GM12864 (cell line): ENCODE results near the gene SFMBT2.

ENCODE experiments used
- DNase-seq: peaks from one replicate; pipeline ENCODE4 v3.0.0-alpha.2; 2011; ENCODE audit warnings: low read depth
- H3K4me3 ChIP-seq: 2 replicates; pipeline ENCODE4 v1.5.1; 2011; ENCODE audit warnings: mild to moderate bottlenecking, low read depth, low read length, control low read depth
- TF ChIP-seq, protein P1 (sequence below): IDR thresholded peaks from 2 replicates; pipeline ENCODE4 v1.5.1; 2011; ENCODE audit warnings: low read depth, mild to moderate bottlenecking, moderate library complexity, low read length, control low read depth, inconsistent platforms; ENCODE audit errors: missing control alignments

Gene SFMBT2

DNA sequence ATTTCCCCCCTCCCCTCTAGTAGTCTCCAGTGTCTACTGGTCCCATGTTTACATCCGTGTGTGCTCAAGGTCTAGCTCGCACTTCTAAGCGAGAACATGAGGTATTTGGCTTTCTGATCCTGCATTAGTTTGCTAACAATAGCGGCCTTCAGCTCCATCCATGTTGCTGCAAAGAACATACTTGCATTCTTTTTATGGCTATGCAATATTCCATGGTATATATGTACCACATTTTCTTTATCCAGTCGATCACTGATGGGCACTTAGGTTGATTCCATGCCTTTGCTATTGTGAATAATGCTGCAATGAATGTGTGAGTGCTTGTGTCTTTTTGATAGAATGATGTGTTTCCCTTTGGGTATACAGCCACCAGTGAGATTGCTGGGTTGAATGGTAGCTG is 160.6 kb downstream of the SFMBT2 start:
- DNase-seq: no peak
- H3K4me3 ChIP-seq: no peak overlapping the region
- TF ChIP-seq, protein P1, sequence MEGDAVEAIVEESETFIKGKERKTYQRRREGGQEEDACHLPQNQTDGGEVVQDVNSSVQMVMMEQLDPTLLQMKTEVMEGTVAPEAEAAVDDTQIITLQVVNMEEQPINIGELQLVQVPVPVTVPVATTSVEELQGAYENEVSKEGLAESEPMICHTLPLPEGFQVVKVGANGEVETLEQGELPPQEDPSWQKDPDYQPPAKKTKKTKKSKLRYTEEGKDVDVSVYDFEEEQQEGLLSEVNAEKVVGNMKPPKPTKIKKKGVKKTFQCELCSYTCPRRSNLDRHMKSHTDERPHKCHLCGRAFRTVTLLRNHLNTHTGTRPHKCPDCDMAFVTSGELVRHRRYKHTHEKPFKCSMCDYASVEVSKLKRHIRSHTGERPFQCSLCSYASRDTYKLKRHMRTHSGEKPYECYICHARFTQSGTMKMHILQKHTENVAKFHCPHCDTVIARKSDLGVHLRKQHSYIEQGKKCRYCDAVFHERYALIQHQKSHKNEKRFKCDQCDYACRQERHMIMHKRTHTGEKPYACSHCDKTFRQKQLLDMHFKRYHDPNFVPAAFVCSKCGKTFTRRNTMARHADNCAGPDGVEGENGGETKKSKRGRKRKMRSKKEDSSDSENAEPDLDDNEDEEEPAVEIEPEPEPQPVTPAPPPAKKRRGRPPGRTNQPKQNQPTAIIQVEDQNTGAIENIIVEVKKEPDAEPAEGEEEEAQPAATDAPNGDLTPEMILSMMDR: no peak

DNA sequence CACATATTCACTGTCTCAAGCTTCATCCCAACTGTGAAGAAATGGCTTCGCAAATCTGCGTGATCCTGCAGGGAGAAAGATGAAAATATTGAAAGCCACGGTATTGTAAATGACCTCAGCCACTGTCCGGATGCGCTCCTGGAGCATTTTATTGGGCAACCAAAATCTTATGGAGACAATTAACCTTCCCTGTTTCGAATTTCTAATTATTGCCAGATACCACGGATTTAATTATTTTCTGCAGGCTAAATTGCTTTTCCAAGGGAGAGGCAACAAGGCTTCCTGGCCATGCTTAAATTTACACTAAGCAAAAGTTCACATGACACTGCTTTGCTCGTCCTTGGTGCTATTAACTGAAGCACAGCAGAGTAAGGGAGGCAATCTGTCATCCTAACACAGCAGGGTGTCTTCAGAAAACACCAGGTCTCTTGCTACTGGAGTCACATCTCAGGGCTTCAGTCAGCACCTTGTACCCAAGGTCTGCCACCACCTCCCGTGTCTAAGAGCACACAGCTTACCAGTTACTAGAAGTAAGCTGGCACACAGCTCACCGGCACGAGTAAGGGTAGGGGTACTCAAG is 162.2 kb downstream of the SFMBT2 start:
- no peak for DNase-seq

DNA sequence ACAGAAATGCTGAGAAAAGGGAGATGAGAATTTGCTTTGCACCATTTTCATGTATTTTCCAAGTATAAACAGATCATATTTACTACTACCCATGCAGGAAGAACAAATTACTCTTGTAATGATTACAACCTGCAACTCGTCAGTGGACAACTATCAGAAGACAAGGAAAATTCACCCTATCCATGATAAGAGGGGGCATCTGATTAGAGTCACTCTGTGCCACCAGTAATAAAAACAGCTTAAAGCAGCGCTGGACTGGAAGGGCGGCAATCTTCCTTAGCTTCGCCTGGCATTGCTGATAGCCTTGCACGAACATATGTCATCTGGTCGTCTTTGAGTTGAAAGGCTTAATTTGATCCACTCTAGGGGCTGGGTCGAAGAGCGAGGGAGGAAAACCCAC is 162.7 kb downstream of the SFMBT2 start:
- TF ChIP-seq, protein P1: no peak
- H3K4me3 ChIP-seq: no peak overlapping the region
- DNase-seq: no peak

More for the DNA sequence above, 162.2 kb downstream of the SFMBT2 start:
- no peak overlapping the region for H3K4me3 ChIP-seq
- TF ChIP-seq, protein P1: no peak

DNA sequence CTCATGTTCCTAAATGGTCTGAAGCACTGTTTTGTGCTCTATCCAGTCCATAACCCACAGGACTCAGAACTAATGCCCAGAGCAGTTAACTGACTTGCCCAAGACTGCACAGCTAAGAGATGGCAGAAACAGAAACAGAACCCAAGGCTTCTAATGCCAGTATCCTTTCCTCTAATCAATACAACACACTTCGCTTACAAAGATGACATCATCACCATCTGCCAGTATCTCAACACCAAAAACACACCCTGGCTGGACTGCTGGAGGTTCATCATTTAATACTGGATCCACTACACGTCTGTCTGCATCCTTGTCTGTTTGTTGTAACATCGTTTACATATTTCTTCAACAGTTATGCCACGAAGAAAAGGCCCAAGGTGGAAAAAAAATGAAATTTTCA is 165.3 kb downstream of the SFMBT2 start:
- TF ChIP-seq, protein P1: no peak
- DNase-seq: no peak
- no peak overlapping the region for H3K4me3 ChIP-seq

DNA sequence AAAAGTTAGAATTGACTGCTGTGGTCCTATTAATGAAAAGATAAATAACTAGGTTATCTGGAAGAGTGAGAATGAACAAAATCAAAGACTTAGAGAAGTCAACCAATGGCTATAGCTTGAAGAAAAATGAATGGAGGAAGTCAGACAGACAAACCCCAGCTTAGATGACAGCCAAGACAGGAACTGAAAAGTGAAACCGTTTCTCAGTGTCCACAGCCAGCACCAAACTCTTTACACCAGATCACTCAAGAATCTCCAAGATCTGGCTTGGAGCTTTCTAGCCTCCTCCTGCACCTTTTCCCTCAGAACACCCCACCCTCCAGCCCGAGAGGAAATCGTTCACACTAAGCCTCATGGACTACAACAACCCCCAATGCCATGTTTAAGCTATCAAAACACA is 167.0 kb downstream of the SFMBT2 start:
- no peak overlapping the region for H3K4me3 ChIP-seq
- no peak for DNase-seq
- TF ChIP-seq, protein P1: no peak

DNA sequence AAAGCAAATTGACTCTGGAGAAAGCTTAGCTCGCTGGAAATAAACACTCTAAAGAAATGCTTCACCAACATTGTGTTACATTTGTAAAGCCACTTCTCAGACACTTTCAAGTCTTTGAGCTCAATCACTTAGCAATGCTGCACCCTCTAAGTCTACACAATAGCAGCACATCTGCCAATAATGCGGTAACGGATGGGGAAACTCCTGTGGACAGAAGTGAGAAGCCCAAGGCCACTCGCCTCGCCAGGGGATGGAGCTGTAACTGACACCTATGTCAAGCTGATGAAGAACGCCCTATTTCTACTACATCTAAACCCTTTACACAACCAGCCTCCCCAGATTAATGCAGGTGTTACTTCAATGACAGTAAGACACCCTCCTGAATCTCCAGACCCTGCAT is 167.7 kb downstream of the SFMBT2 start:
- no peak overlapping the region for H3K4me3 ChIP-seq
- no peak for DNase-seq
- TF ChIP-seq, protein P1: no peak

- H3K4me3 ChIP-seq: no peak overlapping the region
- TF ChIP-seq, protein P1: no peak
- no peak for DNase-seq
Measured at GRCh38 chr10:7239312-7239985, 171.4 kb downstream of the SFMBT2 start.
